Fibroblast of skin of abdomen (primary cell): ENCODE data around the gene ARSB.
"Not testable (repeated sequence)": the region's sequence is repeated elsewhere in the genome, so short reads cannot be mapped to it uniquely, and the experiment has no call there.

Experiments used
- DNase-seq: peaks from one replicate; pipeline ENCODE4 v3.0.0-alpha.2; 2013

Gene ARSB

GRCh38 chr5:78746021-78746770, 238.9 kb downstream of the ARSB start:
- no peak for DNase-seq

DNA sequence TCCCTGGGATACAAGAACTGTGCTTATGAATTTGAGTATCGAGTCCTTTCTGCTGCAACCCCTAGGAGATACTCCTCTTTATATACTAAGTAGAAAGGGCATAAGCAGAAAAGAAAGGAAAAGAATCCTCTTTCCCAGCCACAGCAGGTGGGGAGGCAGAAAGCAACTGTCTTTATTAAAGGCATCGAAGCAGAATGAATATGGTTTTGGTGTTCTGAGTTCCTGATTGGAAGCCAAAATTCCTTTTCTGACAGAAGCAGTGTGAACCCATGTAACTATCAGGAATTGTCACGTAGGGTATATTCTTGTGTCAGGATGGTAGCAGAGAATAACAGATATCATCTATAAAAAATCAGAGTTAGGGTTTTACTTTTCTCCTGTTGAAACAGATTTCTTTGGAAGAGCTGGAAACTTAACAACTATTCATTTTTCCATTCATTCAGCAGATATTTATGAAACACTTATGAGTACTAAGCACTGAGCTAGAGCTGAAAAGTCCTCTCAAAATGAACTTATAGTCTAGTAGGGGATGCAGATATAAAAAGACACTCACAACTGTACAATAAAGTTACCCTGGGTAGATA, 240.1 kb downstream of the ARSB start:
- no peak for DNase-seq

DNA sequence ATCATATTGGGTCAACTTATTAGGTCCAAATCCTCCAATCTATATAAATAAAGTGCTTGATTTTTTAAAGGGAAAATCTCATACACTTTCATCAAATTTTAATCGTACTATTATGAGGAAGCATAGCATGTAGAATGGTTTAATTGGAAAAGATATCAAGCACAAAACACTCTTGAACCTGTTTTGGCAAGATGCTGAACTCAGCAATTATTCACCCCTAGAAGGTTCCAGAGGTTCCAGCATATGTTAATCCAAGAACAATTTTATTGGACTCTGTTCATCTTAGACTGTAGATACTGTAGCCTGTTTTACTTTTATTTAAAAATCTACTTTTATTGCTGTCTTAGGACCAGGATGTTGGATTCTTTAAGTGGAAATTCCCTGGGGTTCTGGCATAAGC, 244.1 kb downstream of the ARSB start:
- no peak for DNase-seq

GRCh38 chr5:78738693-78739300, 246.3 kb downstream of the ARSB start:
- DNase-seq: no peak

GRCh38 chr5:78738104-78738503, 247.0 kb downstream of the ARSB start:
- DNase-seq: no peak

GRCh38 chr5:78735834-78736463, 249.2 kb downstream of the ARSB start:
- DNase-seq: no peak

DNA sequence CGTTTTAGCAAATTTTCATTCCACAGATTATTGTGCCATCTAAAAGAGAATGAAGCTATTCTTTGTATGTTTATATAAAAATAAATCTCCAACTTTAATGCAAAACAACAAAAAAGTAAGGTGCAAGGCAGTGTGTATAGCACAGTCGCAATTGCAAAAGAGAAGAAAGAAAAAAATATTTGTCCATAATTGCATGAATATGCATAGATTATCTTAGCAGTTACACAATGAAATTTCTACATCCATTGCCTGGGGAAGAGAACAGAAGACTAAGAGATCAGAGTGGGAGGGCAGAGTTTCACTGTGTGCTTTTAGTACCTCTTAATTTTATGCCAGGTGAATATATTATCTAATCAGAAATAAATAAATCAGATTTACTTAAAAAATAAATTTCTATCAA, 250.2 kb downstream of the ARSB start:
- DNase-seq: no peak

DNA sequence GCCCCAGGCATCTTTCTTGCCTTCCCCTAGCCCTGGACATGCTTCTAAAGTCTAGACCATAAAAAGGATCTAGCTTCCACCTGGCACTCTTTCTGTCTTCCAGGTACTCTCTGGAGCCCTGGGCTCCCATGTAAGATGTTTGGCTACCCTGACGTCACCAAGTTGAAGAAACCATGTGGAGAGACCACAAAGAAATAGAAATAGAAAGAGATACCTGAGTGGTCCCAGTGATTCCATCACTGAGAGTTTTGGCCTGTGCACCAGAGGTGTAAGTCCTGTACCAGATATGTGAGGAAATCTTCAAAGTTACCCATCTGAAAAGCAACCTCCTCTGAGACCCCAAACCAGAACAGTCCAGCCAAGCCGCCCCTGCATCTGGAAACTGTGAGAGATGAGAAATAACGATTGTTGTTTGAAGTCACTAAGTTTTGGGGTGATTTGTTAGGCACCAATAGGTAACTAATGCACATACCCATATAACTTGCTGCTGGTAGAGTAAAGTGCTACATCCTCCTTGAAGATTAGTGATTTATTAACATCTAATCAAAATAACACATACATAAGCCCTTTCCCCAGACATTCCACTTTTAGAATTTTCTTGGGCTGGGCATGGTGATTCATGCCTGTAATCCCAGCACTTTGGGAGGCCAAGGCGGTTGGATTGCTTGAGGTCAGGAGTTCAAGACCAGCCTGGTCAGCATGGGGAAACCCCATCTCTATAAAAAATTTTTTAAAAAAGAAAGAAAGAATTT, 250.8 kb downstream of the ARSB start:
- DNase-seq: no peak

- not testable (repeated sequence) for DNase-seq
These were observed 252.4 kb downstream of the ARSB start for GRCh38 chr5:78732721-78733120.

- DNase-seq: no peak
These were observed 253.2 kb downstream of the ARSB start for GRCh38 chr5:78731884-78732283.

DNA sequence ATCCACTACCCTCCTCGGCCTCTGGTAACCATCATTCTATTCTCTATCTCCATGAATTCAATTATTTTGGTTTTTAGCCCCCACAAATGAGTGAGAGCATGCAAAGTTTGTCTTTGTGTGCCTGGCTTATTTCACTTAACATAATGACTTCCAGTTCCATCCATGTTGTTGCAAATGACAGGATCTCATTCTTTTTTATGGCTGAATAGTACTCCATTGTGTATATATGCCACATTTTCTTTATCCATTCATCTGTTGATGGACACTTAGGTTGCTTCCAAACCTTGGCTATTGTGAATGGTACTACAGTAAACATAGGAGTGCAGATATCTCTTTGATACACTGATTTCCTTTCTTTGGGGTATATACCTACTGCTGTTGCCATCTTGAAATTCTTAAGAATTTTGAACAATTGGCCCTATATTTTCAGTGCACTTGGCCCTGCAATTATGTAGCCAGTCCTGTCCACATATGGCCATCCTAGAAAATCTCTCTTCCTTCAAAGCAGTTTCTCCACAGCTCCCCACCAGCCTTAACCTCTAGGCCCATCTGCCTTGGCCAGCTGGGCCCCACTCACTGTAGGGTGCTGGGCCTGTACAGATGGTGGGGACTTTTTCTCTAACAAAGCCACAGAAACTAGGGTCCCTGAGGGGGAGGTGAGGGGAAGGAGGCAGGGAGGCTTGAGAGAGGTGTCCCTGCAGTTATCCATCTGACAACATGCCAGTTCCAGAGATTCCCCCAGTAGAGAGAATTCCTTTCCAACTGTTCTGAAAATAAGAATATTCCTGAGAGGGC, 254.6 kb downstream of the ARSB start:
- DNase-seq: no peak

- DNase-seq: no peak
These were observed 257.0 kb downstream of the ARSB start for GRCh38 chr5:78727786-78728761.
